Left lobe of liver (tissue), 2 donors: ENCODE measurements around the gene HSFX2. TPM values are rescaled to one million over a fixed set of nuclear protein-coding genes. Genes with fewer than 3 reads are reported as not detected.
"Not testable (repeated sequence)": the region's sequence is repeated elsewhere in the genome, so short reads cannot be mapped to it uniquely, and the experiment has no call there.

Source experiments
- ATAC-seq: fragments of 200-7000 bp; cut with Tn5 transposase; one replicate; pipeline ENCODE4 v1.9.1; 2020; ENCODE audit warnings: mild to moderate bottlenecking, moderate library complexity
- DNase-seq: peaks from one replicate; pipeline ENCODE4 v3.0.0-alpha.2; 2020; ENCODE audit warnings: low spot score
- total RNA-seq: library from RNA; stranded (reverse); gene quantifications from one replicate; pipeline ENCODE4 v1.2.1, GENCODE V29; 2021
- donor health status: DM: no; HTN: no; CAD: no; lungs with moderate emphysema.
- donor health status: DM: no; HTN: yes; CAD: no.

Gene HSFX2
- total RNA-seq, 1 donor from 2014 or later, result not detected

DNA sequence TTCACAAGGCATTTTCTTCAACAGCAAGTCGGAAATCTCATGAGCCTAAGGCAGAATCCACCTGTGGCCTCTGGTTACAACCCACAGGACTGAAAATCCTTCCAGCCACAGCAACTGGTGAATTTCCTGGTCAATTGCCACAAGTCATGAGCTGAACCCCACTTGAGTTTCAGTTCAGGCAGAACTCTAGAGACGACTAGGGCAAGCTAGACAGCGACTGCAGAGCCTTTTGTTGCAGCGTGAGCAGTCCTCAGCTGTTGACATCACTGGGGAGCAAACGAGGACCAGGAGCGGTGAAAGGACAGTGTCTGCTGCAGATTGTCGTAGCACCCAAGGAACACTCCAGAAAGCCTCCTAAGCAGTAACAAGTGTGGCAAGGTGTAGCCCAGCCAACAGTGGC, 829 bp upstream of the HSFX2 start:
- not testable (repeated sequence) for DNase-seq, ATAC-seq

DNA sequence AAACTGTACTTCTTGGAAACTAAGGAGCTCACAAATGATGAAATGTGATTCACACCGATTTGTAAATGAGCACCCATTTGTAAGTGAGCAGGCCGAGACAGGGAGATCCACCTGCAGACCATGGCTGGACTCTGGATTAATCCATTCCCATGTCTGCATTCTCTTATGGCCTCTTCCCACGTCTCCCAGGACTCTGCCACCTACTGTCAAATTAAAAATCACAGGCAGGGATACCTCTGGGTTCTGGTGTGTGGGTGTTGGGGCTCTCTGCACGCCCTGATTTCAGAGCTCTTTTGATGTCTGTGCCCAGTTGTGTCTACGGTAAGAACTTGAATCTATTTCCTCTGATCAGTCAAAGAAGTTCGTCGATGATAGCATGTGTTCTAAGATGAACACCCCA, 4.1 kb downstream of the HSFX2 start:
- DNase-seq, ATAC-seq: not testable (repeated sequence)

DNA sequence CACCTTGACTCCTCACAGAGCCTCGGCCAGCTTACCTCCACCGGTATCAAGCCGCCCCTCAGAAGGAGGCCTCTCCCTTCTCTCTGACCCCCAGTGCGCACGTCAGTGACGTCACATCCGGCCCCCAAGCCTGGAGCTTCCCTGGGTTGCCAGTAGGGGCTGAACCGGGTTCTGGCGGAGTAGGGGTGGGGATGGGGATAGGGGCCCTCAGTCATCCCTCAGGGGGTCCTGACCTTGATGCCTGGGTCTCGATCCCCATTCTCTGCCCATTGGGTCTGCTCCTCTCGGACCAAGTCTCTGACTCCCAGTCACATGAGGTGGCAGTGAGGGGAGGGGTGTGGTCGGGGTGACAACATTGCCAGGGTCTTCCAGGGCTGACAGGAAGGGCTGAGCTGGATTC, 7.8 kb downstream of the HSFX2 start, which contains the start of gene MAGEA9B:
Gene MAGEA9B, minus strand, starts transcription at position 101 of the 400 bp plus-strand sequence. CDS start 4,280 bp downstream, outside the sequence.
- not testable (repeated sequence) for DNase-seq, ATAC-seq

DNA sequence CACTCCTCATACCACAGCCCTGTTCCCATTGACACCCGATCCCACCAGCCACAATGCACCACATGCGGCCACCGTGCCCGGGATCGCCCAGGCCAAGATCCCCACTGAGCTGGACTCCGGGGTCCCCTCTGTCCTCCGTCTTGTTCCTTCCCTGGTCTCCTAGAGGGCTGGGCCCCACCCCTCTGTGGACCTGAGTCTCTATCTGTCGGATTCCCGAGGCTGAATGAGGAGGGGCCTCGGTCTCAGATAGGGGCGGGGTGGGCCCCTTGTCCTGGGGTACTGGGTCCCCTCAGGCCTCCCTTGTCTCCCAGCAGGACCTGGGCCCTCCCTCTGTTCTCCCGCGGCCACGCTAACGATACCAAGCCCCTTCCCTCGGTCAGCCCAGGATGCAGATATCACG, 9.5 kb downstream of the HSFX2 start:
- not testable (repeated sequence) for ATAC-seq, DNase-seq

DNA sequence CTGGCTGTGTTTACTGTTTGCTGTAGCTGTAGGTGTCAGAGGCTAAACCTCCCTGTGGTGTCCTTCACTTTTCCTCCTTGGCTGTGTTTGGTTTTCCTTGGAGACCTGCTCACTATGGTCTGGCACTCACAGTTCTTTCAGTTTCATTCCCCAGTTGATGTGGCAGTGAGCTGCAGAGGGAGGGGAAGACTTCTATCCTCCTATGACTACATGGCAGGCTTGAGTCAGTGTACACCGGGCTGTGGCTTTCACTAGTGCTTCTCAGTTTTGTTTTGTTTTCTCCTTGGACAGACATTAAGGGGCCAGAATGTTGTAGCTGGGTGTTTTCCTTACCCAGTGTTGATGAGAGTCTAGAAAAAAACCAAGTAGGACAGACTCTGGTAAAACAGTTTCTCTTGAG, 21.7 kb downstream of the HSFX2 start:
- not testable (repeated sequence) for DNase-seq, ATAC-seq

DNA sequence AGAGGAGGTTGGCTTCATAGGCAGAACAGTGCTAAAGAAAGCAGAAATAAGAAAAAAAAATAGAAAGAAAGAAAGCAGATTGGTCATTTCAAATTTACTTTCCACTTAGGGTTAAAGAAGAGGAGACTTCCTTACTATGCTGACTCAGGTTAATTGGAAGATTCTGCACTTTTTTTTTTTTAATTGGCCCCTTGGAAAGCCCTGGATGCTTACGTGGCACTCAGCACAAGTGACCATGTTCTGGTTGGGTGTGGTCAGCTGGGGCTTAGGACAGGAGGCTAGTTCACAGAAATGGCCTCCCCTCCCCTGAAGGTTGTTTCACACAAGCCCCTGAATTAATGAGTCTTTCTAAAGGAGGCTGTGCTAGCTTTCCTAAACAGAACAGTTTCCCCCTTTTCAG, 22.4 kb downstream of the HSFX2 start:
- ATAC-seq (no peak), DNase-seq (no peak)

DNA sequence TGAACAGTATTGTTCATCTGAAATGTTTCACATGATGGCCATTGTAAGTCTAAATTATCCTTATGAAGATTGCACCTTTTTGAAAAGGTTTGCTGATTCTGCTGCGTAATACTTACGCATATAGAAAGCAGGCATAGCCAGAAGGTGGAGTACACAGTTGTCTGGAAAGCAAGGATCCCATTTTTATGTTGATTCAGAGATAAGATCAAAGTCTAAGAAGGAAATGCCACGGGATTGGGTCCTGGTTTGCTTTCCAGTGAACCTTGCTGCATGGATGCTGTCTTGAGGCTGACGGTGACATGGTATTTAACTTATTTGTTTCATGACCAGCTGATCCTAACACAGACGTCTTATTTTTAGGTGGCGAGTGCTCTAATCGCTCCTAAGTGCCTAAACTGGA, 23.3 kb downstream of the HSFX2 start:
- DNase-seq (no peak), ATAC-seq (no peak)

DNA sequence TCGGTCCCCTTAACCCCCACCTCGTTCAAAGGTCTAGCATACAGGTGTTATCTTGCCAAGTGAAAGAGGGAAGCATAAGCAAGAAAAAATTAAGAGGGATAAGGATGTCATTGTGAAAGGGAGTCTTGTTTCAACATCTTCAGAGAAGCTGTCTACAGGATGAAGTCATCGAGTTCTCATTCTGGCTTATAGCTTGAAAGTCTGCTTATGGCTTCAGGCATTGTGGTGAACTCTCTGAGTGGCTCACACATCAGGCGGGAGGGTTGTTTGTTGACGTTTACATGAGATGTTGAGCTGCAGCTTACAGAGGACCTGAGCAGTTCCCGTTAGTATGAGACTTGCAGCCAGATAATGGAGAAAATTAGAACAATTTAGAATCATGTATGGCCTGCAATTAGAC, 24.4 kb downstream of the HSFX2 start:
- DNase-seq (no peak), ATAC-seq (no peak)

DNA sequence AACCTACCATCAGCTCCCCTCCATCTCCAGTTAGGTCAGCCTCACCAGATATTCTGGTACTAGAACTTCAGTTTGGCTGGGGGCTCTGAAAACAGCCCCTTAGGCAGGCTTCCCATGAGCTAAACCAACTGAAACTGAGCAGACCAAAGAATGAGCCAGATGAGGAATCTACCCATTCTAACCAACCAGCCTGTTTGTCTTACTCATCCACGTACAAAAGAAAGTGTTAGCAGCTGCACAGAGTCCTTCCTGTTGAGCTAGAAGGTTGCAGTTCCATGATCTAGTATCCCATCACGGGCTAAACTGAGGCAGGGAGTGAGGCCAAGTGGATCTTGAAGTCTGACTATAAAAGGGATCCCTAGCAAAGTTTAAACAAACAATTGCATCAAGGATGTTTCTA, 25.3 kb downstream of the HSFX2 start:
- ATAC-seq, result no peak
- no peak for DNase-seq

DNA sequence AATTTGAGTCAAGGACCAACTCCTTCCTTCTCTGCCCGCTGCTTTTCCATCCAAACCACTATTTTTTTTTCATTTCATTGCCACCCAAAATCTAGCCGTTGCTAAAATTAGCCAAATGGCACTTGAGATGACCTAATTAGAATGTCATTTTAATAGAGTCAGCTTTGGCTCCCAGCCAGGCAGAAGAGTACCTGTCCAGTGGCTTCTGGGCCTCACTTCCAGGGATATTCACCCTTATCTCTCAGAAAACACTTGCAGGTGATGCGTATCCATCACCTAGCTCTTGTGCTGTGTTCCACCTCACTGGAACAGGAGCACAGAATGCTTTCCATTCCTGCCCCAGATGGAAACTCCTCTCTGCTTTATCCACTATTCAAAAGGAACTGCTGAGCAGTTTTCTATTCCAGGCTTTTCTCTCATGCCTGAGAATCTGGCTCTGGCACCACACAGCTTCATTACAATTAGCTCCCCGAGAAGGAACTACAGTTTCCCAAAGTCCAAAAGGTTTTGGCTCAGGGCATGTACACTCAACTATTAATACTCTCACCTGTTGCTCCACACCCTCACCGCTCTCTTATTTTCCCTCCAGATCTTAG, 26.3 kb downstream of the HSFX2 start:
- no peak for ATAC-seq
- DNase-seq, result no peak

DNA sequence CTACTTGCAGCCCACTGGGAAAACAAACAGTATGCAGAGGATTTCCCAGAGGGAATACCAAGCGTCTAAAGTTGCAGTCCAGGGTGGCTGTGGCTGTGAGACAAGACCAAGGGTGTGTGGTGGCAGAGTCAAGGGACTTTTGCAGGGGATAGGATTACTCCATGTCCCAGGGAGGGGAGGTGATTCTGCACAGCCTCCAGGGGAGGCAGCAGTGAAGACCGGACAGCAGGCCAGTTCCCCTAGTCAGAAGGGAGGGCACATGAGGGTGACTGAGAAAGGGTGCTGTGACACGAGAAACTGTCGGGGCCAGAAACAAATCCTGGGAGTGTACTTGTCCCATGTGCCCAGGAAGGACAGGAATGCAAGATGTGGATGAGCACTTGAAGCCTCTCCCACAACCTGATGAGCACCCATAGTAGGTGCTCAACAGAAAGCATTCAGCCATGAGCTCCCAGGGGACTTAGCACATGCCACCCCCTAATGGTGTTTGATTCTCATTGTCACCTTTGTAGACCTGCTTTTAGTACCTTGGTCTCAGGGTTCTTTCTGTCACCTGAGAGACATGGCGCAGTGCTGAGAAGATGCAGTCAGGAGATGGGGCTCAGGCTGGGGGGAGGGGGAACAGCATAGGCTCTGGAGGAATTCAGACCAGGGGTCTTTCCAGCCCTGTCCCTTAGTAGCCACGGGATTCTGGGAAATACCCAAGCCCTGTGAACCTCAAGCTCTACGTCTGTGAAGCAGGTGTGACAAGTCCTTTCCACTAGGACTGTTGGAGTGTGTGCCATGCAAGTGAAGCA, 27.3 kb downstream of the HSFX2 start:
- ATAC-seq, result no peak

DNA sequence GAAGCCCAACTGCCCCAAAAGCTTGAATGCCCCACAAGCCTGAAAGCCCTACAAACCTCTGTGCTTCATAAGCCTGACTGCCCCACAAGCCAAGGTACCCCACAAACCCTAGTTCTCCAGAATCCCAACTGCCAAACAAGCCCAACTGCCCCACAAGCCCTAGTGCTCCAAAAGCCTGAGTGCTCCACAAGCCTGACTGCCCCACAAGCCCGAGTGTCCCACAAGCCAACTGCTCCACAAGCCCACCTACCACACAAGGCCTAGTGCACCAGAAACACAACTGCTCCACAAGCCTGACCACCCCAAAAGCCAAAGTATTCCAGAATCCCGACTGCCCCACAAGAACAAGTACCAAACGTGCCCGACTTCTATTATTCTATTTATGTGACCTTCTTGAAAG, 31.8 kb downstream of the HSFX2 start:
- no peak for ATAC-seq
- no peak for DNase-seq

More for the DNA sequence above, 27.3 kb downstream of the HSFX2 start:
- no peak for DNase-seq

DNA sequence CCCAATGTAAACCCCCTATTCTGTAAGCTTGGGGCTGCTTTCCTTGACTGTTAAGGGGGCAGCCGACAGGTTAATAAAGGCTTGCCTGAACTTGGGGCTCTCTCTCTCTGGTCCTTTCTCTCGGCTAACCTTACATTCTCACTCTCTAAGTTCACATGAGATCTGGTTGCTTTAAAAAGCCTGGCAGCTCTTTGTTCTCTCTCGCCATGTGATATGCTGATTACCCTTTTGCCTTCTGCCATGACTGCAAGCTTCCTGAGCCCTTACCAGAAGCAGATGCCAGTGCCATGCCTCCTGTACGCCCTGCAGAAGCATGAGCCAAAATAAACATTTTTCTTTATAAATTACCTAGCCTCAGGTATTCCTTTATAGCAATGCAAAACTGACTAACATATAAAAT, 39.9 kb downstream of the HSFX2 start:
- not testable (repeated sequence) for ATAC-seq, DNase-seq

DNA sequence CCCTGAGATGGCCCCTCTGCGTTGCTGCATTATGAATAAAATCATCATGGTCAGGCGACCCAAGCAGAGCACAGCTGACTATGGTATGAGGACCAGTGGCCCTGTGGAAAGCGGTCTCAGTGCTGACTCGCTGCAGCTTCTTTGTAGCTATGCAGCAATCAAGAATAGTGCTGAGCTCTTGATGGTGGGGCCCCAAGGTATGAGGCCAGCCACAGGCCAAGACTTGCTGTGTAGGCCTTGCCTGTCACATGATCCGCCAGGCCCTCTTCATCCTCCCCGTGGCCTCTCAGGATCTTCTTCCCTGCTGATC, 43.2 kb downstream of the HSFX2 start:
- not testable (repeated sequence) for DNase-seq

DNA sequence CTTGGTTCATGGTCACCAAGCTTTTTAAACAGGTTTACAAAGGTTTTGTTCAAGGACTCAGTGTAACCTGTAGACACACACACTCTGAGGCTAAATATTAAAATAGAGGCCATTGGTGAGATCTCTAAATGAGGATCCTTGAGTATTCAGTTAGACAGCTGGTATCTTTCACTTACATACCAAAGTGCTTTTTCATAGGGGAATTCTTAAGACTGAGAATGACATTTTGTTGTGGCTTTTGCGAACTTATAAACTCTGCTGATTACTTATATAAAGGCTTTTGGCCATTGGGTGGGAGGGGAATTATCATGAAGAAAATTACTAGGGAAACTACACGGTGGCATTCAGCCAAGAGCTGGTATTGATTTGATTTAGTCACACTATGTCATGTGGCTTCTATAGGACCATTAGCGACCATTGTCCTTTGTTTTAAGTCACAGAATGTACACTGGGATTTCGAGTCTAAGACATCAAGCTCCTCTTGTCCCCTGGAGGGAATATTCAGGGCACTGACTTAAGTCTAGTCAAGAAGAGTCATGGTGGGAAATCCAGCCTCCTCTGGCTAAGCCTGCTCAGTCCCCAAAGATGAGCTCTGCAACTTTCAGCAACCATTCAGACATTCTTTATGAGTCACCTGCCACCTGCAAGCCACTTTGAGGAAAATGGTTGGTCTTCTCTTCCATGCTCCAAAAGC, 43.7 kb downstream of the HSFX2 start:
- not testable (repeated sequence) for ATAC-seq, DNase-seq

More for the DNA sequence above, 43.2 kb downstream of the HSFX2 start:
- ATAC-seq, result not testable (repeated sequence)

DNA sequence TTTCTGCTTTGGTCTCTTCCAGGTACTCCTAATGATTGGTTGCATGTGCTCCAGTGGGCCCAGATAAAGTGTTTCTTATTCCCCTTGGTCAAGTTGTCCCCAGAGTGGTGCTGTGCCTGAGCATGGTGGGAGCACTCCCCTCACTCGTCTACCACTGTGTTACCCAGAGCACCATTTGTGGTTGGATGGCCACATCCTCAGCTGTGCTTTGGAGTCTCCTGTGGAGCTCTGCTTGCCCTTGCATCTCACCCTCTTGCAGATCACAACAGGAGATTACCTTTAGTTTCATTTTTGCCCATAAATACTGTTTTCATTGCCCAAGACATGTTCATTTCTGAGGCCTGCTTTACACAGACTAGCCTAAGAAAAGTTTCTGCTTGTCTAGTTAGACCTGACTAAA, 44.7 kb downstream of the HSFX2 start:
- DNase-seq, ATAC-seq: not testable (repeated sequence)

DNA sequence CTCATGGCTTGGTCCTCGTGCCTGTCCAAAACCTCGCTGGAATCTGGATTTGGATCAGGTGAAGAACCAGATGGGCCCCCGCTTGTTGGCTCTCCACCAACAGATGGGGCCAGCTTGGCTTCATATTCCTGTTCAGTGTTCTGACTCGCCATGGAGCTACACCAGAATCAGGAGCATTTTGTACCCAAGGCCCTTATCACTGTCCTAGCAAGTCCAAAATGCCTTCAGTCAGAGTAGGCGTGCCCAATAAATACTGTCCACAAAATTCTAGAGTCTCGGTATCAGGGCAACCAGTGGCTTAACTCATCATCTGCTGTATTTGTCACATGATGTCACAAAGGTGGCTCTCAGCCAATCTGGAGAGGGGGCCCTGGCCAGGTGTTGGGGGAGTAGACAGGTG, 45.4 kb downstream of the HSFX2 start, which contains the start of gene HSFX3:
Gene HSFX3, minus strand, starts transcription at position 224 of the 400 bp plus-strand sequence. Its CDS starts 72 bp downstream, at position 152.
- not testable (repeated sequence) for ATAC-seq, DNase-seq

DNA sequence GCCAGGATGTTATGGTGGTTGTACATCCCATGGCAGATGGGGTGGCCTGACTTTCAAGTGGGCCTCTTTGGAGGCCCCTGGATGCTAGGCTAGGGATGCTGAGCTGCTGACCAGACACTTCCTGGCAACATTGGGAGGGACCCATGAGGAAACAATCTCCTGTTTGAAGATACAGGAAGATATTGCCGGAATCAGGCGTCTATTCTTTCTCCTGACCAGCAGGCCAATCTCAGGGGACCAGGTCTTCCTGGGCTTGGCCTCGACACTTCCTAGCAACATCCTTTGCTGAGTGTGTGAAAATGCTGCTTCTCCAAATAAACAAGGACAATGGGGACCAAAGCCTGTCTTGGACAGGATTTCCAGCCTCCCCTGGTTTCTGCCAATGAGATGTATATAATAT, 47.3 kb downstream of the HSFX2 start:
- ATAC-seq, DNase-seq: not testable (repeated sequence)

DNA sequence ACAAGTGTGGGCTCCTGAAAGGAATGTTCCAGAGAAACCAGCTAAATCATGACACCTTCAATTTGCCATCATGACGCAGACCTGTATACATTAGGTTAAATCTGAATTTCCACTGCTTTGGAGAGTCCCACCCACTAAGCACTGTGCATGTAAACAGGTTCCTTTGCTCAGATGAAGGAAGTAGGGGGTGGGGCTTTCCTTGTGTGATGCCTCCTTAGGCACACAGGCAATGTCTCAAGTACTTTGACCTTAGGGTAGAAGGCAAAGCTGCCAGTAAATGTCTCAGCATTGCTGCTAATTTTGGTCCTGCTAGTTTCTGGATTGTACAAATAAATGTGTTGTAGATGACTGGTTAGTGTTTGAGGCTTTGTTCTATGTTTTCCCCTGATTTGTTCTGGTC, 48.2 kb downstream of the HSFX2 start:
- not testable (repeated sequence) for ATAC-seq, DNase-seq

DNA sequence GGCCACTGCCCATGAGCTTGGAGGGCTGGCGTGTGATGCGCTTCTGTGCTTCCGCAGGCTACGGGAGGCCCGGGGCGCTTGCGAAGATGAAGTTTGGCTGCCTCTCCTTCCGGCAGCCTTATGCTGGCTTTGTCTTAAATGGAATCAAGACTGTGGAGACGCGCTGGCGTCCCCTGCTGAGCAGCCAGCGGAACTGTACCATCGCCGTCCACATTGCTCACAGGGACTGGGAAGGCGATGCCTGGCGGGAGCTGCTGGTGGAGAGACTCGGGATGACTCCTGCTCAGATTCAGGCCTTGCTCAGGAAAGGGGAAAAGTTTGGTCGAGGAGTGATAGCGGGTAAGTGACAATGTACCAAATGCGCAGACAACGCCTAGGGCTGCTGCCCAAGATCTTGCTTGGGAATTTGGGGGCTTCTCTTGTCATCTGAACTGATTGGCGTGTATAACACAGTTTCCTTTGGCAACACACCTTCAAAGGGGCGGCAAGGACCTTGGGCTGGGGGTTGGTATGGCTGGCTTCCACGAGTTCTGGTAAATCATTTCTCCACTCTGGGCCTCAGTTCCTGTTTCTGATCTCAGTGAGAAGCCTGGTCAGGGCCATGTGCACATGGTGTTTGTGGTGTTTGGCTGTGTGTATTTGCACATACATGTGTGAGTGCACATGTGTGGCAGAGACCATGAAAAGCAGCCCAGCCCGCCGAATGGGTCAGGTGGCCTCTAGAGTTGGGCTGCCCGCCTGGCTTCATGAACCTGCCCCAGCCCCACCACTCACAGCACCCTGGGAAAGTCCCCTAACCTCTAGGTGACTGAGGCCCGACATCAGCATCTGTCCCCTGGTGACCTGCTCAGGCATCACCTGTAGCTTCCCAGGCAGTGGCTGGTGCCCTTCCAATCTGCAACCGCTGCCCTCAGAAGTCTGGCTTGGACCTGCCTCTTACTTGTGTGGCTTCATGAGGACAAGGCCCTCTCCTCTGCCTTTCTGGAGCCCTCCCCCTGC, 49.3 kb downstream of the HSFX2 start:
- ATAC-seq, DNase-seq: not testable (repeated sequence)
